Midbrain (tissue), 1 donor: ENCODE results near the gene NDUFS8.

Experiments
- DNase-seq: peaks from one replicate; lab custom pipeline; 2025; lab: John Stamatoyannopoulos, UW

NDUFS8 gene

DNA sequence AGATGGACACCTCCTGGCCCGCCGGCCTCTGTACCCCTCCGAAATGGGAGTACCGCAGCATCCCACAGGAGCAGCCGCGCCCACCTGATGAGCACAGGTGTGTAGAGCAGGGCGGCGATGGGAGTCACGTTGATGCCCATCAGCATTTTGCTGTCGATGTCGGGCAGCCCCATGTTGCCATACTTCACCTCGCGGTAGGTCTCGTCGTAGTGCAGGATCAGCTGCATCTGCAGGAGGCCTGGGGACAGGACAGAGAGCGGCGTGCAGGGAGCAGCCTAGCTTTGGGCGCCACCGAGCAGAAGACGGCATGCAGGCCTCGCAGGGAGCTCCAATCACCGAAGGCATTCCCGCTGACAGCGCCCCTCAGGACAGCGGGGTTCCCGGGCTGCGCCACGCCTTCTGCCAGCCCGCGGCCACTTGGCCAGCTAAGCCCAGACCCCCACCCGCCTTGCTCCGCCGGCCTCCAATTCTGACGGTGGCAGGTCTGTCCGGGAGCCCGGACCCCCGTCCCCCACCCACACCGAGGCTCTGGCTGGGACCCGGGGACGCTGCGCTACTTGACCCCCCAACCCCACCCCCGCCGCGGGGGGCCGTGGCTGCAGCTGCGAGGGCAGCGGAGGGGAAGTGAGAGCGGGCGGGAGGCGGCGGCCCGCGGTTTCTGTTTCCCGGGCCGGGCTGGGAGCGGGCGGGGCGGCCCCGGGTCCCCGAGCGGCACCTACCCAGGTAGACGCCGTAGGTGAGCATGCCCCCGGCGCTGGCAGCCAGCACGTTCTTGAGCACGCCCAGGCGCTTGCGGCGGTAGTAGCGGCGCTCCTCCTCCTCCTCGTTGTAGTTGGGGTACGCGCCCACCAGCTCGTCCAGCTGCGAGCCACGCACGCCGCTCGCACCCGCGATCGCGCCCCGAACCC, 27.3 kb upstream of the NDUFS8 start:
- no peak for DNase-seq

DNA sequence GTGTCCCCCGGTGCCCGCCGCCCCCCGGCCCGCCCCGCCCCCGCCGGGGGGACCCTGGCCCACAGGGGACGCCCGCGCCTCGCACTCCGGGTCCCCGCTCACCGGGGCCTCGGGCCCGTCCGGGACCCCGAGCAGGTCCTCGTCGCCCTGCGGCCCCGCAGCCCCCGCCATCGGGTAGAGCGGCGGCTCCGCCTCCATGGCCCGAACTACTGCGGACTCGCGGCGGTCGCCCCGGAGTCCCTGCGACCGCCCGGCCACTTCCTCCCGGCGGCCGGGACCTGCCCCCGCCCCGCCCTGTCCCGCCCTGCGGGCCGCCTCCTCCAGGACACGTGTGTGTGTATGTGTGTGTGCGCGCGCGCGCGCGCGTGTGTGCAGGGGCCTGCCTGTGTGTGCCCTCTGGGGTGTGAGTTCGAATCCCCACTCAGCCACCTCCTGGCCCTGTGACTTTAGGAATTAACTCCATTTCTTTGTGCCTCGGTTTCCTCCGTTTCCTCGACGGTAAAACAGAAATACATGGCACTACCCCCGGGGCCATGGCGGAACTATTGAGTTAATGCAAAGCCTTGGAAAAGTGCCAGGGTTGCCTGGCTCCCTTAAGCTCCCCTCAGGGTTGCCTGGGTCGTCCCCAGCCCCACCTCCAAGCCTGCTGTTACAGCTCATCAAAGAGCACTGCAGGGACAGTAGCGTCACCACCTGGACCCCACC, 26.5 kb upstream of the NDUFS8 start, which contains the start of gene UNC93B1:
UNC93B1 (minus strand) TSS at position 252 of the 705 bp plus-strand sequence; CDS start at position 198, 54 bp downstream.
- peak; percentile 27 for DNase-seq

DNA sequence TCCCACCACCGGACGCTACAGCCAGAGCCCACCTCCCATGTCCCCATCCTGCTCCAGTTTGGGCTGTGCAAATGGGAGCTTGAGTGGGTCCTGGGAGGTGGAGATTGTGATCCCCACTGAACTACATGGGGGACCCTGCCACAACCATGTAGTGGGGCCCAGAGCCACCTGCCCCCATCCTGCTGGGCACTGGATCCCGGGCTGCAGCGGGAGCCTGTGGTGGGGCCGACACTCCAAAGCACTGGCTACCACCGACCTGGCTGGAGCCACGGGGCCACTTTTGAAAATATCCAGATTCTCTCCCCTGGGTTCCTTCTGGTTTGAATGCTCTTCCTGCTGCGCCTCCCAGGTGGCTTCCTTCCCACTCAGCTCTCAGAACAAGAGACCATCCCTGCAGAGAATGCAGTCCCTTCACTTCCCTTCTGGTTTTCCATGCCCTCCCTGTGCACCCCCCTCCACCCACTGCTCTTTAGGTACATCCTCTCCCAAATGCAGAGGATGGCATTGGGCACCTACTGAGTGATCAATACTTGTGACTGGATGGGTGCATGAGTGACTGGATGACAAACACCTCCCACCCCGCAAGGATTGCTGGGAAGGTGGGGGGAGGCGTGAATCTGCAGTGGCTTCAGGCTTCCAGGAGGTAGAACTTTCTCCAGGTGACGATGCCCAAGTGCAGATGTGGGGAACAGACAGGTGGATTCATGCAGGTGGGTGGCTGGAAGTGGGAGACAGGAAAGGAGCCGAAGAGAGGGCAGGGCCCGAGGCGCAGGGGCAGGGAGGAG, 25.7 kb upstream of the NDUFS8 start:
- no peak for DNase-seq

DNA sequence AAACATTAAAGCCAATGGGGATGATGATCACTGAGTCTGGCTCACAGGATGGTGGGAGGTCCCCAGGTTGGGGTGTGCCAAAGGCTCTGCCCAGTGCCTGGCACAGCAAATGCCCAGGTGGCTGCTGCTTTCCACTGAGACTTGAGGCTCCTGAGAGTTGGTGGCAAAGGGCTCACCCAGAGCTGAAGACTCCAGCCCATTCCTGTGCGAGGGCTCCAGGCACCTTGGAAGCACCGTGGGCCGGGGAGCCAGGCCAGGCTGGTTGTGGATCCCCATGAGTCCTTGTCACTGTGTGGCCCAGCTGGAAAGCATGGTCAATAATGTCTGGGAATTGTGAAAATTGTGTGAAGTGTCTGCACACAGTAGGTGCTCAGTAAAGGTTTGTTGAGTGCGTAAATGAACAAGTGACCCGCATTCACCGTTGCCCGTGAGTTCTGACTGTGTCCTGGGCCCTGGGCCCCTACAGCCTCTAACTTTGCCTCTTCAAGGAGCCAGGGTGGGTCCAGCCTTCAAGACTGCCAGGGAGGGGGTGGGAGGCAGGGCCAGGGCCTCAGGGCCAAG, 23.8 kb upstream of the NDUFS8 start:
- DNase-seq, result no peak

DNA sequence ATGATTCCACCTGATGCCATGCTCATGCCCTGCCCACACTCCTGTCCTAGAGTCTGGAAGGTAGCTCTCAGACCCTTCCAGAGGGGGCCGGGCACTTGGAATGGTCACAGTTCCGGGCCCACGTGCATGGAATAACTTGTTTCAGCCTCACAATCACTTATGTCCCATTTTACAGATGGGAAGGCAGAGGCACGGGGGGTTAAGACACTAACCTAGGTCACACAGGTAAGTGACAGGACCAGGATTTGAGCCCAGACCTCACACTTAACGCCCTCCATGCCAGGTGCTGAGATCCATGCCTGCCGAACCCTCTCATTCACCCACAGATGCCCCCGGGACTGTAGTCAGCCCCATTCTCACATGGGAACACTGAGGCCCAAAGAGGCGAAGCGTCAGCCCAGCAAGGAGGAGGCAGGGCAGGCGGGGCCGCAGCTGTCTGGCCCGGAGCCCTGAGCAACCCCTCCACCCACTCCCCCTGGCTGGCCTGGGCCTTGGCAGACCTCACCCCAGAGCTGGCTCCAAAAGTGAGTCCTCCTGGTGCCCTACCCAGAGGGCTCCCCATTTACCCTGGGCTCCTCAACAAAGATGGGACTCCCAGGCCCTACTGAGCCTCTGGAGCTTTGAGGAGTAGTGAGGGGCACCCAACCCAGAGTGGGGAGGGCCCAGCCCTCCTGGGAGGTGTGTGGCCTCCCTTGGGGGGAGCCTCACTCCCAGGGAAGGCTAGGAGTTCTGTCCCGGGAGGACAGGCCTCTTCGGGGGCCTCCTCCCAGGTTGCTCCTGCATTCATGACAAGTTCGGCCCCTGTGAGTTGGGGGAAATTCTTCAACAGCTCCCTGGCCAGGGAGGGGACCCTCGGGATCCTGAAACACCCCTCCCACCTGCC, 22.7 kb upstream of the NDUFS8 start:
- DNase-seq, result no peak

DNA sequence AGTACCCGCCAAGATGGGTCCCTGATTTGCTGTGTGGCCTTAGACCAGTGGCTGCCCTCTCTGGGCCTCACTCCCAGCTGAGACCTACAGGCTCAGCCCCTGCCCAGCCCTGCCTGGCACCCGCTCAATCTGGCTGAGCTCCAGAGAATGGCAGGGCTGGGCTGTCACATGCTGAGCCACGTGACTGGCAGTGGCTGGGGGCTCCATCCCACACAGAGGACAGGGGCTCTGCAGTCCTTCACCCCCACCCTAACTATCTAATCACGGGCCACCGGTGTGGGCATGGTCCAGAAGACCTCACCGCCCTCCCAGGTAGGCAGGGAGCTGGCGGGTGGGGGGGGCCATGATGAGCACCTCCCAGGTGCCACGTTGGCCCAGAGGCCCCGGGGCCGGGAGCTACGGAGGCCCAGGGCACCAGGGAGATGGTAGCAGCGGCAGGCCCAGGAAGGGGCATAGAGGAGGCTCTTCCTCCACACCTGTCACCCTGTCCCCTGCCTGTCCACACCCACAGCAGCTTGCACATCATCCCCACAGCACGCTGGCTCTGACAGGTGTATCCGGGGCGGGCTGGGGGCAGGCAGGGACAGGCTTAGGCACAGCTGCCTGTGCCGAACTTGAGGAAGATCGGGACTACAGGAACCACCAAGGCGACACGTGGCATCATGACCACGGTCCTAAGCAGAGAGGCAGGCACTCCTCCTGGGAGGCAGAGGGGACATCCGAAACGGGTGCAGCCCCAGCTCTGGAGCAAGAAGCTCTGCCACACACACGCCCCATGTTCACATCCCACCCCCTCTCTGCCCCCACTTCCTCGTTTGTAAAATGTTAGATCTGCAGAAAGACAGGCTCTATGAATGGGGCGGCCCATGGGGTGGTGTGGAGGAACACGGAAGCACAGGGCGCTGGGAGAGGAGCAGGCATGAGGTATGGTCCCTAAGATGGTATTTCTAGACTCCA, 21.8 kb upstream of the NDUFS8 start:
- no peak for DNase-seq

DNA sequence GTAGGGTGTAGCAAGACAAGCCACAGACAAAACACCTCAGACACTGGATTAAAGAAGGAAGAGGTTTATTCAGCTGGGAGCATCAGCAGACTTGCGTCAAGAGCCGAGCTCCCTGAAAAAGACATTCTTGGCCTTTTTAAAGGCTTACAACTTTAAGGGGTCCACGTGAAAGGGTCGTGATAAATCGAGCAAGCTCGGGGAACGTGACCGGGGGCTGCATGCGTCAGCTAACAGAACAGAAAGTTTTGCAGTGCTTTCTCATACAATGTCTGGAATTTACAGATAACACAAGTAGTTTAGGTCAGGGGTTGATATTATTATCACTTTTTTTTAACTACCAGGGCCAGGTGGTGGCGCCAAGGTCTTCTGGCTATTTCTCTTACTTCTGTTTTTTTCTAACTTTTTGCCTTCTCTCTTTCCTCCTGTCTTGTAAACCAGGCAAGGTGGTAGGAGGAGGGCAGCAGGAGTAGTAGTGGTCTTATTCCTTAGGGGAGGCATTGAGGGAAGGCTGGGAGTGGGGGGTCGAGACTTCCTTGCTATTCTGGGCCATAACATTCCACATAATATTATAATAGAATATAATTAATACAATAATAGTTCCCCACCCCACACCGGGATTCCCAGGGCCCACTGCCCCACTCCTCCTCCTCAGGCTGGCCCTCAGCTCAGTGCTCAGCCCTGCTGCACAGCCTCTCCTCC, 20.9 kb upstream of the NDUFS8 start:
- no peak for DNase-seq

DNA sequence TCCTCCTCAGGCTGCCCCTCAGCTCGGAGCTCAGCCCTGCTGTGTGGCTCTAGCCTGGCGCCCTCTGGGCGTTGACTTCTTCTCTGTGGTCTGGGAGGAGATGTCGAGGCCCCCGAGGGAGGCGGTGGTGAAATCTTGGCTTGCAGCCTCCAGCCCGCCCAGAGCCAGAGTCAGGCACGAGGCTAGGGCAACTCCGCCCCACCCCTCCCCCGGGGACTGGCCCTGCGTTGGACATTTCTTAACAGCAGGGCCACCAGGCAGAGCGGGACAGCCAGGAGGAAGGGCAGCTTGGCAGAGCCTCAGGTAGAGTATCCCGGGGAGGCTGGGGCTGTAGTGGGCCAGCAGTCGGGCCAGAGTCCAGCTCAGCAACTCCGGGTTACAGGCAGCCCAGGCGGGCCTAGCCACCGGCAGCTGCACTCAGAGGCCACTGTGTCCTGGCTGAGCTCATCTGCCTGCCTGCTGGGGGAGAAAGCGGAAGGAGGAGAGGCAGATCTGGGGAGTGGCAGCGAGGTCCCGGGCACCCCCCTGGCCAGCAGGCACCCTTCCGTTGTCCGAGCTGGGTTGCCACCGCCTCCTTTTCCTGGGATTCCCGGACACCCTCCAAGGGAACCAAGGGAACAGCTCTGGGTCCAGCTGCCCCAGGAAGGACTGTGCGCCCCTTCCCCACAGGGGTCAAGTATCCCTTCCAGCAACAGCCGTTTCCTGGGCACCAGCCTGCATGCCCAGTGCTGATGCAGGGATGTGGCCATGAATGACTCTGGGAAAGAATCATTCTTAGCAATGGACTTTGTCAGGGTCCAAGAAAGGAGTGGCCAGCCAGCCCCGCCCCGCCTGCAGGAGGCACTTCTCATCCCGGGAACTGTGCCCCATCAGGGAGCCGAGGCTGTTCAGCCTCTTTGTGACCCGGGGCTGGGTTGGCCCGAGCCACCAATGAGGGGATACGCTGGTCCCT, 20.1 kb upstream of the NDUFS8 start, which contains the start of gene ALDH3B1:
ALDH3B1 (plus strand) TSS at position 238 of the 952 bp plus-strand sequence. CDS start 4,971 bp downstream, outside the sequence.
- DNase-seq, result peak; percentile 82

DNA sequence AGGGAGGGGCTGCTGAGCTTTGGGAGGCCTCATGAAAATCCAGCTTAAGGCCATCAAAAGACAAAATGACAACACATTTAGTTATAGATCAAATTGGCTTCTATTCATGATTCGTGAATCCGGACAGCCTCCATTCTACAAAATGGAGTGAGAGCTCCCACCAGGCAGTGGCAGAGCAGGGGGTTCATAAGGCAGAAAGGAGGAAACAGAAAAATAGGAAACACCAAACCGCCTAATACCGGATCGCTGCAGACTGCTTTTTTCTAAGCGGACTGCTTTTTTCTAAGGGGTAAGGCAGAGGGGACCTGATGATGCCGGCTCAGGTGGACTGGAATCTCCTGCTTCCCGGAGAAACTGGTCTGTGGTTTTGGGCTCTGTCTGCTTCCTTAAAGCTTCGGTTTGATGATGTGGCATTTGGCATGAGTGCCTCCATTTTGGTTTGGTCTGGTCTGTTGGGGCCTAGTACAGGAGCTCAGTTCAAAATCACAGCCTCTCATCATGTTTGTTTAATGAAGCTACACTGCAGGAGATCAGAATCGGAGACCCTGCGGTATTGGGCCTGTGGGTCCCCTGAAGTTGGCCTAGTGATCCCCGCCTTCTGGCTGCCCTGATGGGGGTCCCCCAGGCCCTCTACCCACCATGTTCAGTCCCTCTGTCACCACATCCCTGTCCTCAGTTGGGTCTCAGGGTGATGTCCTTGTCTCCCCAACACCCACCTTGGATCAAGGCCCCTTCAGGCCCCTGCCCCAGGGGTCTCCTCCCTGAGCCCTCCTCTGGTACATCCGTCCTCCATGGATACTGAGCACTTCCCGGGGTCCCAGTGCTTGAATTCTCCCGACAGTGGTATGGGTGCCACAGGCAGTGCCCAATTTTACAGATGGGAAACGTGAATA, 19.2 kb upstream of the NDUFS8 start:
- DNase-seq, result no peak

DNA sequence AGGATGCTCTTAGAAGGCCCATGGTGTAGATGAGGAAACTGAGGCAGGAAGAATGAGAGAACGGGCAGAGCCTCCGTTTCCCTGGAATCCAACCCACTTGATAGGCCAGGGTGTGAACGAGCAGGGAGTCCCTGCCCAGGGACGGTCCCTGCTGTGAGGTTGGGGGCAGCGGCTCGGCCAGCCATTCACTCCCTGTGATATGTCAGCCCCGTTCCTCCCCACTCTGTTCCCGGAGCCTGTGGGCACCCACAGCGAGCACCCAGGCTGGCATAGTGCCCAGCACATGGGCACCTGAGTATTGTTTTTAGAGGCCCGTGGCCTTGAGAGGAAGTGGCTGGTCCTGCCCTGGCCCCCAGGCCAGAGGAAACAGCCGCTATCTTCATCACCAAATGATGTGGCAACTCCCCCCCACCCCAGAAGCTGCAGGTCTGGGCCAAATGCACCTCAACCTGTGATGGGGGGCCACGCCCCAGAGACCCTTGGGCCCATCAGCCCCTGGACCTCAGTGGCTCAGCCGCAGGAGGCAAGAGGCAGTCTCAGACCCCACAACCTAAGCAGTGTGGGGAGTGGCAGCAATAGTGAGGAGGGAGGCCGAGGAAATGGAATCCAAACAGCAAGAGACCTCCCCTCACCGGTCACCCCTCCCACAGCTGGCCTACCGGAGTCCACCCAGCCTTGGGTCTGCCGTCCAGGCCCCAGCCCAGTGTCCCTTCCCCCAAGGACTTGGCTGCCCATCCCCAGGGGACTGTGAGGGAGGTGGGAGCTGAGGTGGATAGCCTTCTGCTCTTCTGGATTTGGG, 18.2 kb upstream of the NDUFS8 start:
- no peak for DNase-seq

DNA sequence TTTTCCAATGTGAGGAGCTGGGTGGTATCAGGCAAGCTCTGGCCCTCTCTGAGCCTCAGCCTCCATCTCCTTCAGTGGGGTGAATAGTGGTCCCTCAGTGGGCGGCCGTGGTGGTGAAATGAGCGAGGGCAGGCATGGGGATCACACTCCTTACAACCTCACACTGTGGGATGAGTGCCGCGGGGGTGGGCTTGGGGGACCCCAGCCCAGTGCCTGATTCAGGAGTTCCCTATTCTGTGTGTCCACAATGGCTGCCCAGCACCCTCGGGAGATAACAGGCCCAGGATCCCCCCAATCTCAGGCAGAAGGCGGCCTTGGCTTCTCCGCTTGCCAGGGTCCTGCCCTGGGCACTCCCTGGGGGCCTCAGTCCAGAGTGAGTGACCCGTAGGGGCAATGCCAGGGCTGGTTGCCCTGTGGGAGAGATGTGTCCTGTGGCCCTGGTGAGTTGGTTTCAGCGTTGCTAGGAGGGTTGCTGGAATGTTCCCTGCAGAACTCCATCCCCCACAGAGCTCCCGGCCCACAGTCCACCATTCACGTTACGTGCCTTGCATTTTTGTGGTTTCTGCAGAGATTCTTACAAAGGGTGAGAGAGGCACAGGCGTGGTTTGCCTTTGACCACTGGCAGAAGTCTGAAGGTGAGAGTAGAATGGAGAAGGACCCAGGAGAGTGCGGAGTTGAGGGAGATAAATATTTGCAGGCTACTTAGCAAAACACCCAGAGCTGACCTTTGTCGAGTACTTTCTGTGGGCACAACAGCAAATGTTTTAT, 17.5 kb upstream of the NDUFS8 start:
- peak; percentile 31 for DNase-seq

DNA sequence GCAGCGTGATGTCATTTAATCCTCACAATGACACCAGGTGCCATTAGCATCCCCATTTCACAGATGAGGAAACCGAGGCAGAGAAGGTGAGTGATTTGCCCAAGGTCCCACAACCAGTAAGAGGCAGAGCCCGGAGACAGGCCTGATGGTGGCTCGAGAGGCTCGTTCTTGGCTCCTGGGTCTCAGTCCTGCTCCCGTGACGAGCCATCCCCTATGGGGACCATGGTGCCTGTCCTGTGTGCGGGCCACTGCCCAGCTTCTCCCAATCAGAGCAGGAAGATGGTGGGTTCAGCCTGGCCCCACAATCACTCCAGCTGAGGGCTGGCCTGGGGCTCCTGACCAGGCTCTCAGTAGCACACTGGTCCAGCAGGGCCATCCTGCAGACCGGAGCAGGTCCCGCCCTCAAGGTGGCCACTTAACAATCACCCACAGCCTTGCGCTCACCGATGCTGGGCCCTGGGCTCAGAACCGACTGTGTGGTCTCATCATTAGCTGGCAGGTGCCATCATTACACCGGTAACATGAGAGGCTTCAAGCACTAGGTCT, 16.8 kb upstream of the NDUFS8 start:
- no peak for DNase-seq

DNA sequence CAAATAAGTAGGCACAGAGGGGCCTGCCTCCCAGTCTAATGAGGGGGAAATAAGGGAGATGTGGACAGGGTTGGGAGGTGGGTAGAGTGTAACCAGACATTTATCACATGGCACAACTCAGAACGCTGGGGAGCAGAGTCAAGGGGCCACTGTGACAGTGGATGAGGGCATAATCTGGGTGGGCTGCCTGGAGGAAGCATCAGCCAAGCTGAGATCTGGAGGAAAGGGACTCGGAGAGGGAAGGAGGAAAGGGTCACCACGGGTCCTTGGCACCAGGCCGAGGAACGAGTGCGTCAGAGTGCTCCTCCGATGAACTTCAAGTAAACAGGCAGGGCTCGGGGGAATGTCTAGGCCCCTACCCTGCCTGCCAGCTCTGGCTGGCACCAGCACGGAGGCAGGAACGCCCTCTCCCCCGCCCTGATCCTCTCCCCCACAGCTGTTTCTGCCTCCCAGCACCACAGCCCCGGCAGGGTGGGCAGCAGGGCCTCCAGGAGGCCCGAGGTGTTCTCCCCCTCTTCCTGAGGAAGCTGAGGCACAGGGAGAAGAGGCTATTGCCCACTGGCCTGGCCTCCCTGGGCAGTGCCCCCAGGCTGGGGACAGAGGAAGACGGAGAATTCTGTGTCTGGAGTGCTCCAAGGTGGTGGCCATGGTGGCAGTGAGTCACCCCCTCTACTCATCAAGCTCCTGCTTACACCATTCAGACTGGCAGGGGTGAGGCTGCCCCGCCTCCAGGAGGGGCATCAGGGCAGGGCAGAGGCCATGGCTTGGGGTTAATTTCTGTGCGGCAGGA, 16.1 kb upstream of the NDUFS8 start:
- no peak for DNase-seq

DNA sequence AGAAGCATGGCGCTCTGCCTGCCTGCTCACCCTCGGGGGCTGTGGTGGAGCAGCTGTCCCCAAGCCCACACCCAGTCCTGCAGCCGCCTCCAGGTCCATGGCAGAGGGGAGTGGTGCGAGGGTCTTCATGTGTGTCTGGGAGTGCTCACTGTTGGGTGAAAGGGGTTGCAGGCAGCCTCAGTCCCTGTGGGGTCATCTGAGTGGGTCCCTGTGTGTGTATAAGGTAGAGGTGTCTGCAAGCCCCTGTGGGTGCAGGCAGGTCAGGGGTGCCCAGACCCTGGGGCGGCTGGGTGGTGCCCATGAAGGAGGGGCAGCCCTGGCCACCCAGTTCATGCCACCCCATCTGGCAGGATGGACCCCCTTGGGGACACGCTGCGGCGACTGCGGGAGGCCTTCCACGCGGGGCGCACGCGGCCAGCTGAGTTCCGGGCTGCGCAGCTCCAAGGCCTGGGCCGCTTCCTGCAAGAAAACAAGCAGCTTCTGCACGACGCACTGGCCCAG, 15.5 kb upstream of the NDUFS8 start:
- no peak for DNase-seq
